ENCODE results near the gene ERICH6. TPM values are rescaled to one million over a fixed set of nuclear protein-coding genes. Genes with fewer than 3 reads are reported as not detected.

ERICH6 gene
- total RNA-seq, 1 experiment from 2014 or later: not detected

DNA sequence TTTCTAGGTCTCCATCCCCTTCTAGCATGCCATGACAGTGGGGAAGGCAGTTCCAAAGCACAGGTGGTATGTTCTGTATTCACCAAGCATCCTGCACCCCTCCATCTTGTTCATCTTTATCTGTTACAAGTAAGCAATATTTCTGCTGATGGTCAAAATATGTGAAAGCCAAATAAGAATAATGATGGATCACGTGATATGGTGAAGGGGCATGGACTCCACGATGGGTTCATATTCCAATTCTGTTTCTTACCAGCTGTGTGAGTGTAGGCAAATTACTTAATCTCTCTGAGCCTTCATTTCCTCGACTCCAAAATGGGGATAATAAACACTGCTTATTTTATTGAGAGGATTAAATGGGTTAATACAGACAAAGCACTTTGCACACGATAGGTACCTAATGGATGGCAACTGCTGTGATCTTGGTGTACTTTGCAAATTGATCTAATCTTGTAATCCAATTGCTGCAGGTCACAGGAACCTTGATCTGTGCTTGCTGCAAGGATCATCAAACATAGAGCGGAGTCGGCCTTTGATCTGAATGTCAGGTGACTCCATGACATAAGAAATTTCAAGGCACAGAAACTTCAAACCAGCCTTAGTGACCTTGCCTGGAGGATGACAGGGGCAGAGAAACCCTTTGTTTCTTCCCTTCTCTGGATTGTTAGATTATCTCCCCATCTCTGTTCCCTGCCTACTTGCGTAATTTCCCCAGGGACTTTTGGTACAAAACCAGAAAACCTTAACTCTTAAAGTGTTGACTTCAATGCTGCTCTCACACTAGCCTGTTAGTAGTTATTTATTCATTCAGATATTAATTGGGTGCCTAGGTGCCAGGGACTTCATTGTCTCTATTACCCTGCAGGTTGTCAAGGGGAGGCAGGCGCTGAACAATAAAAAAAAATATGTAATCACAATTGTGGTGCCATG lies 33.4 kb upstream of the ERICH6 start:
- DNase-seq (ENCODE audit: low read depth): no peak

DNA sequence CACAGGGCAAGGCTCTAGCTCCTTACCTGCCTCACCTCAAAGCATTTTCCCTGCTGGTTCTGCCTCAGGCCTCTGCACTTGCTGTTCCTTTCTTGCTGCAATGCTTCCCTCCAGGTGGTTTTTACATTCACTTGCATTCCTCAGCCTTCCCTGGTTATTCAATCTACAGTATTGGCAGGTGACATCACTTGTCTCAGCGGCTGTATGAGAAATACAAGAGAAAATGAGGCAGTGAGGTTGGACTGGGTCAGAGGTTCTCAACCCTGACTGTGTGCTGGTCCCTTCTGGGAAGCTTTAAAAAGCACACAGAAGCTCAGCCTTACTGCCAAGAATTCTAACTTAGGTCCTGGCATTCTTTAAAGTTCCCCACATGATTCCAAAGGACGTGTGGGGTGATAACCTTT lies 32.6 kb upstream of the ERICH6 start:
- no peak for DNase-seq (ENCODE audit: low read depth)

- DNase-seq (ENCODE audit: low read depth): no peak
Observed at GRCh38 chr3:150734795-150735119, 31.0 kb upstream of the ERICH6 start.

DNA sequence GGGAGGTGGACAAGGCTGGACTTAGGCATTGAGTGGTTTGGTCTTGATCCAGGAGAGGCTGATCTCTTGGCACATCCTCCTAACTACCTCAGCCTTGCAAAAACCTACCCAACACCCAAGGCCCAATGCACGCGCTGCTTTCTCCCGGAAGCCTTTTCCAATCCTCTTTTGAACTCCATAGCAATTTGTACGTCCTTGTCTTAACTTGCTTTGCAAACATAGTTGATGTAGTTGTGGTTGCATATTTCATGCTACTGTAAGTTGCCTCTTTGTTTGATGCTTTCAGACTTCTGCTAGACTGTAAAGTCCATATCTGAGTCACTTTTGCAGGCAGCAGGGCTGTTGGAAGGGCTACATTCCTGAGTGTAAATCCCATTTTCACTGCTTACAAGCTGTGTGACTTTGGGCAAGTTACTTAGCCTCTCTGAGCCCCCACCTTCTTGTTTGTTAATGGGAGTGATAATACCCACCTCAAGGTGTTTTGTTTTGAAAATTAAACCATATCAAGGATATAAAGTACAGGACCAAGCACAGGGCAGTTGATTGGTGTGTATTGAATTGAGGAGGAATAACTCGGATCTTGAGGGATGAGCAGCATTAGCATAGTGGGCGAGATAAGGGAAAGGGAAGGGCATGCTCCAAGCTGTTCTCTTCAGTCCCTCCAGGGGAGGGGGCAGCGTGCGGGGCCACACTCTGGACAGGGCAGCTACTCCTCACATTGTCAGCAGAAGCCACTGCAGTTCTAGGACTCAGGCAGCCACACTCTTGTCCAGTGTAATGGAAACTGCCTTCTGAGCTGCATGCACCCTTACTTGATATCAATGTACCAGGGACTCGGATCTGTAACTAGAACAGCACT lies 30.4 kb upstream of the ERICH6 start:
- no peak for DNase-seq (ENCODE audit: low read depth)

DNA sequence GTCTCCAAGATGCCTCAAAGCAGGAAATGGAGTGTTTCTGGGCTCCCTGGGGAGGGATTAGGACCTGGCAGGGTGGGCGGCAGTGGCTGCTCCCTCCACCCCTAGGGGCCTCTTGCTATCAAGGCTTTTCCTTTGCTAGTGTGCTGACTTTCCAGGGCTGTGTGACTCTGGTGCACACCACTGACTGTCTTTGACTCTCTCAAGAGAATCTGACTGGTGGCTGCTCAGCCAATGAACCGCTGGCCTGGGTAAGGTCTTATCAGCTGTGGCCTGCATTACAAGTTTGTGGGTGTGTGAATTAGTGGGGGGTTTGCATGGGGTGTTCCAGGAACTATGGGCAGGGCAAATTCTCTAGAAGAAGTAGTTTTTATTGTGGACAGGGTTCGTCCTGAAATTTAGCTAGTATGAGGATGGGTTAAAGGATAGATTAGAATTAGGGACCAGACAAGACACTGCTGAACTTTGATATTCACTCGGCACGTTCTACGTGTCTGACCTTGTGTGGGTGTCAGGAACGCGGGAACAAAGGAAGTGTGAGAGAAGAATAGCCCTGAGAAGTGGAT lies 29.7 kb upstream of the ERICH6 start:
- DNase-seq (ENCODE audit: low read depth): no peak

GRCh38 chr3:150729682-150730360 lies 26.1 kb upstream of the ERICH6 start:
- no peak for DNase-seq (ENCODE audit: low read depth)

- DNase-seq (ENCODE audit: low read depth): no peak
Observed at GRCh38 chr3:150727653-150728502, 24.2 kb upstream of the ERICH6 start.

- DNase-seq (ENCODE audit: low read depth): no peak
Observed at GRCh38 chr3:150725548-150725947, 21.8 kb upstream of the ERICH6 start.

DNA sequence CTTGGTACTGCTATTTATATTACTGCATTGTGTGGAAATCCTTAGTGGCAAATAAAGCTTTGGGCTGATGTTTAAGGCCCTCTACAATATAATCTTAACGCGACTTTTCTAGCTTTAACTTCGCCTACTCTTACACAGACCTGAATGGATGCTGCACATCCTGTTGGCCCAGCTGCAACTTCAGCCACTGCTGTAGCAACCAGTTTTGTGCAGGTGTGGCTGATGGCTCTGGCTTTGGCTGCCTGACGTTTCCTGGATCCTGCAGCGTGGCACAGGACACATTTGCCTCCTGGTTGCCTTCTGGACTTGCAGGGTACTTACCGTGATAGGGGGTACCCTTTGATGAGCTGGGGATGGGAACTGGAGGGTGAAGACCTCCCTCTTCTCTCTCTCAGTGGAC lies 20.2 kb upstream of the ERICH6 start:
- no peak for DNase-seq (ENCODE audit: low read depth)

DNA sequence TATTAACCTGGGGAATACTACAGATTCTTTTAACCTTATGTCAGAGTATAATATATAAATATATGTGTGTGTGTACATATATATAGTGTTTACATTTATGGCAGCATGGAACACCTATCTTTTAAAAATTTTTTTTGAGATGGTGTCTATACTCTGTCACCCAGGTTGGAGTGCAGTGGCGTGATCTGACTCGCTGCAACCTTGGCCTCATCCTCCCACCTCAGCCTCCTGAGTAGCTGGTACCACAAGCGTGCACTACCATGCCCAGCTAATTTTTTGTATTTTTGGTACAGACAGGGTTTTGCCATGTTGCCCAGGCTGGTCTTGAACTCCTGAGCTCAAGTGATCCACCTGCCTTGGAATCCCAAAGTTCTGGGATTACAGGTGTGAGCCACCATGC lies 18.5 kb upstream of the ERICH6 start:
- no peak for DNase-seq (ENCODE audit: low read depth)

DNA sequence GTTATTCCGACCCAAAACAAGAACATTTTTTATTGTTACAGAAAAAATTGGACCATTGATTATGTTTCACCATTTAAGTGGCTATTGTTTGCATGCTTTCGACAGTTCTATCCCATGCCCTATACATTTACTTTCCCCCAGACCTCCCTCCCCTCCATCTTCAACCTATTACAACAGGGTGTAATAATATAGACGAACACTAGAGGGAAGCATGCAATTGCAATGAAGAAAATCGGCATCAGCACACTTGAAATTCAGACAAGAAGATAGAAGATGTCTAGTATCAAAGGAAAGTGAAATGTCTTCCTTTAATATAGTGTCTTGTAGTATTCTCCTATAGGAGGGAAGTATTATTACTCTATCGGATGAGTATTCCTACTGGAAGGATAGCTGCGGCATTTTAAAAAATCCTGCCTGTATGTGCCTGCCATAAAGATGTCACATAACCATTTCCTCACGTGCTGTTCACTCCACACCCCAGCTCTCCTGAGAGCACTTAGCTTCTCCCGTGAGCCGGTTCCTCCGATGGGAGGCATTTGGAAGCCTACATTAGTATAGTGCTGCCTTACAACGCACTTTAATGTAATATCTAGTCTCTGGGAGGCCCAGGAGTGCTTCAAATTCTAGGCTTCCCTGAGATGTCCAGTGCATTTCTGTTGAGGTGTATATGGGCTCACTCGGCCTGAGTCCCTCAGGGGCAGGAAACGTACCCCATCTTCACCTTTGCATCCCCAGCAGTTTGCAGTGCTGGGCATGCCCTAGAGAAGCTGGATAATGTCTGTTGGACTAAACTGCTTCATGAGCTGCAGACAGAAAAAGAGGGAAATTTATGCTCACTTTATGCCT lies 17.8 kb upstream of the ERICH6 start:
- peak; percentile 64 for DNase-seq (ENCODE audit: low read depth)

DNA sequence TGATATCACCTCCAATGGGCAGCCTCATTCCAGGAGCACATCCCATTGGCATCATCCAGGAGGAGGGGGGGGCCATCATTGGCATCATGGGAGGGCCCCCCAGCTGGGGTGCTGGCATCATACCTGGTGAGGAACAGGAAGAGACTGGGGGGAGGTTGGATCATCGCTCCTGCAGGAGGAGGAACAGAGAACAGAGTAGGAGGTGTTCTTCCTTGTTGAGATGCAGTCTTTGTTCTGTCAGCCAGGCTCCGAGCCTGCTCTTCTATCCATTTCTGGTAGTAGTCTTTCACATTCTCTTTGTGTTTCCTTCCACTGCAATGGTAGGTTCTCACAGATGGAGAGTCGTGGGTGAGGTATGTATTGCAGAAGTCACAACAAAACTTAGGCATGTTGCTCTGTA lies 16.7 kb upstream of the ERICH6 start:
- DNase-seq (ENCODE audit: low read depth): no peak

GRCh38 chr3:150710097-150710496 lies 6.4 kb upstream of the ERICH6 start:
- peak; percentile 86 for DNase-seq (ENCODE audit: low read depth)

DNA sequence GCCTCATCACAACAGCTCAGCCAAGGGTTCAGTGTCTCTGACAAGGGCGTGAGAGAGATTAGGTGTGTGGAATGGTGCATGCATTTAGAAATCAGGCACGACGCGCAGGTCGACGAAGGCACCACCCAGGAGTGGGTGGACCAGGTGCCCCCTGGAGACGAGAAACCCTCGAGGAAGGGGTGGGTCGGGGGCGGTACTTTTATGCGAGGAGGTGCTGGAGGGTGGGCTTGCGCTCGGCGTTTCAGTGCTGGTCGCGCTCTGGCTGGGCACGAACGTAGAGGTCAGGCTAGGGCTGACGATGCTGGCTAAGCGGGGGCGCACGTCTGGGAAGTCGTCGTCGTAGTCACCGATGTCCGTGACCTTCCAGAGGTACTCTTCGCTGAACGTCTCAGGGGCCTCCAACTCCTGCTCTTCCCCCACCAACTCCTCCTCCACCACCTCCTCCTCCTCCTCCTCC lies 393 bp downstream of the ERICH6 start:
- no peak for DNase-seq (ENCODE audit: low read depth)

GRCh38 chr3:150699068-150699639 lies 4.6 kb downstream of the ERICH6 start:
- peak; percentile 71 for DNase-seq (ENCODE audit: low read depth)

- DNase-seq (ENCODE audit: low read depth): peak; percentile 58
Observed at GRCh38 chr3:150697646-150698045, 6.1 kb downstream of the ERICH6 start.

DNA sequence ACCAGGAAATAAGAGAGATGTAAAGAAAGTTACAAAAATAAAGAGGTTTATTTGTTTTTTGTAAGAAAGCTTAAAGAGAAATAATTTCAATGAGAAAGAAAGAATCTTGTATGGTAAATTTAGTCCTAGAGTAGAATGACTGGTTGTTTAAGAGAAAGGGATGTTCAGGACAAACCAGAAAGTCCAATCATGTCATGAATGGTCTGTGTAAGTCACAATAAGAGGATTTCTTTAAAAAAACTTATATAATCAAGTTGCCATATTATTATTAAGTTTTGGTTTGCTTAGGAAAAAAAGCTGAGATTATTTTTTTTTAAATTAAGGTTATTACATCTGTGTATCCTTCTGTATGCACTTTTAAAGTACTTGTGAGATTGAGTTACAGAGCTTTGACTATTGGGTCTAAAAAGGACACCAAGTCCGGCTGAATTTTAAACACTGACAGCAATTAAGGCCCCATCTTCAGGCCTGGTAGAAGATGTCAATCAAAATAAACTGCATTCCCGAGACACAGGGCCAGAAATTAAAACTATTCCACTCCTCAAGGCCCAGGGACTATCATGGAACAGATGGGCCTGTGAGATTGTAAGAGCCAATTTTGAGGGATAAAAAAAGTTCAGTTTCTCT lies 12.2 kb downstream of the ERICH6 start:
- DNase-seq (ENCODE audit: low read depth): peak; percentile 27

DNA sequence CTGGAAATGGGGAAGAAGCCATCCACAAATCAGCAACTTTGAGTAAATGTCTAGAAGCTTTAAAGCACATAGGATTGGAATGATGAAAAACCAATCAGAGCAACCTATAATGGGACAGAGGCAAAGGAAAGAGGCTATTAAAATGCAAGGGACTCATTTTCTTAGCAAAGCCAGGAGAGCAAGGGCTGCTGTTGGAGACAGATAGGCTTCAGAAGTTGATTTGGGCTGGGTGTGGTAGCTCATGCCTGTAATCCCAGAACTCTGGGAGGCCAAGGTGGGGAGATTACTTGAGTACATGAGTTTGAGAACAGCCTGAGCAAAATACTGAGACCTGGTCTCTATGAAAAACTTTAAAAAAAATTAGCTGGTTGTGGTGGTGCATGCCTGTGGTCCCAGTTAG lies 16.1 kb downstream of the ERICH6 start:
- no peak for DNase-seq (ENCODE audit: low read depth)

- DNase-seq (ENCODE audit: low read depth): no peak
Observed at GRCh38 chr3:150682824-150683223, 20.9 kb downstream of the ERICH6 start.
